Panc1 (cell line): ENCODE measurements around the gene GPR162. TPM values are rescaled to one million over a fixed set of nuclear protein-coding genes. Genes with fewer than 3 reads are reported as not detected.

Experiments used
- ATAC-seq: fragments of 200-7000 bp; cut with Tn5 transposase; 2 replicates; pipeline ENCODE4 v1.9.1; 2020; ENCODE audit warnings: mild to moderate bottlenecking, moderate library complexity
- BruUV-seq: library from RNA; stranded (reverse); fragments of 400-500 nt; replicated peaks from 2 replicates; lab custom pipeline; 2021; lab: Mats Ljungman, UMichigan
- CTCF ChIA-PET: fragments of 300-600 bp; sonication (Branson Sonifier 250); formaldehyde crosslinking; loops from one replicate; lab custom pipeline; 2022; ENCODE audit warnings: antibody characterized with exemption; lab: Charles Lee
- POLR2A ChIA-PET: fragments of 300-600 bp; sonication (Branson Sonifier 250); formaldehyde crosslinking; loops from one replicate; lab custom pipeline; 2022; ENCODE audit warnings: antibody characterized with exemption; lab: Charles Lee
- DNase-seq: peaks from one replicate; pipeline ENCODE4 v3.0.0-alpha.2; 2010; ENCODE audit warnings: low read depth, low spot score
- H3K27ac ChIP-seq: 2 replicates; pipeline ENCODE4 v1.5.1; 2011; ENCODE audit warnings: mild to moderate bottlenecking, low read length, inconsistent platforms
- H3K27me3 ChIP-seq: fragments of 200-500 bp; sonication (Bioruptor generic); 2 replicates; pipeline ENCODE4 v1.6.0; 2014; ENCODE audit warnings: low read length, inconsistent platforms; ENCODE audit not compliant: control insufficient read depth, insufficient read depth
- H3K36me3 ChIP-seq: fragments of 200-500 bp; sonication (Bioruptor generic); 2 replicates; pipeline ENCODE4 v1.5.1; 2014; ENCODE audit warnings: inconsistent platforms, mild to moderate bottlenecking, low read length, moderate library complexity; ENCODE audit not compliant: control insufficient read depth, insufficient read depth
- H3K4me1 ChIP-seq: 2 replicates; pipeline ENCODE4 v1.5.1; 2011; ENCODE audit warnings: inconsistent platforms, mild to moderate bottlenecking, low read length, moderate library complexity; ENCODE audit not compliant: control insufficient read depth, insufficient read depth
- H3K4me3 ChIP-seq, 2 experiments: 2 replicates each; pipeline ENCODE4 v1.5.1; 2011 to 2012; ENCODE audit warnings: low read depth in 2 of 2, low read length in 2 of 2, mild to moderate bottlenecking in 2 of 2, inconsistent platforms in 1 of 2, moderate library complexity in 1 of 2
- H3K9me3 ChIP-seq: fragments of 200-500 bp; sonication (Bioruptor generic); 2 replicates; pipeline ENCODE4 v1.5.1; 2014; ENCODE audit warnings: low read depth, mild to moderate bottlenecking, inconsistent platforms, low read length, moderate library complexity; ENCODE audit not compliant: control insufficient read depth, insufficient read depth
- CTCF ChIP-seq: fragments of 450-650 bp; IDR thresholded peaks from 2 replicates; pipeline ENCODE4 v1.5.1; 2017; ENCODE audit warnings: mild to moderate bottlenecking
- POLR2AphosphoS5 ChIP-seq: IDR thresholded peaks from 2 replicates; pipeline ENCODE4 v1.6.1; 2012; ENCODE audit warnings: mild to moderate bottlenecking, low read depth, low read length, moderate library complexity
- SIN3A ChIP-seq: IDR thresholded peaks from 2 replicates; pipeline ENCODE4 v1.6.1; 2012; ENCODE audit warnings: low read depth, mild to moderate bottlenecking, low read length, moderate library complexity, borderline replicate concordance; ENCODE audit not compliant: insufficient read depth
- TCF7L2 ChIP-seq: IDR thresholded peaks from 2 replicates; pipeline ENCODE4 v1.6.1; 2011; ENCODE audit warnings: mild to moderate bottlenecking, low read depth, low read length, inconsistent platforms
- in situ Hi-C: cut with HindIII; loops from 2 replicates; pipeline ENCODE4 v1.10.0; 2016; ENCODE audit warnings: low sequenced_read_pairs, low pct_unique_long_range_greater_than_20kb
- intact Hi-C: fragments of 100-400 bp; cut with micrococcal nuclease; formaldehyde crosslinking; loops from one replicate; pipeline ENCODE4 v1.10.0; 2022; ENCODE audit not compliant: unreplicated experiment
- total RNA-seq: library from RNA; stranded (reverse); gene quantifications from one replicate; pipeline ENCODE4 v1.2.1, GENCODE V29; 2021; ENCODE audit not compliant: unreplicated experiment
- TF ChIP-seq, protein P1 (sequence below), 2 experiments: IDR thresholded peaks; 2 replicates each; pipeline ENCODE4 v1.6.1; 2011 to 2012; ENCODE audit warnings: low read depth in 2 of 2, control low read depth in 1 of 2, low read length in 1 of 2, mild to moderate bottlenecking in 1 of 2, moderate library complexity in 1 of 2; ENCODE audit not compliant: insufficient read depth in 1 of 2

The GPR162 gene
- total RNA-seq, 1 experiment from 2014 or later = 1.3 TPM

DNA sequence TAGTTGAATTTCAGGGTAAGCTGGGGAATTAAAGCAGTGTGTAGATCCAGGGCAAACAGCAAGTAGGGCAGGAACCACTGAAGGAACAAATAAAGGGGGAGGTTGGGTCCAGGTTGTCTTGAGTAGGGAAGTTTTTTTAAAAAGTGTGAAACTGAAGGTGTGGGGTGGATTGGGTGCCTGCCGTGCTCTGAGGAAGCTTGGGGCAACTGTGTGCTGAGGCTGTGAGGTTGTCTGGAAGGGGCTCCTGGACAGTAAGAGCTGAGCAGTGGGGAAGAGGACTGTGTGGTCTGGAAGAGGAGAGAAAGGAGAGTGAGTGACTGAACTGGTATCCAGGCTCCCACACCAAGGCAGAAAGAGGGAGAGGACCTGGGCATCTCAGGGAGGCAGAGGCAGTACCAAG is 10.9 kb upstream of the GPR162 start:
- Histone ChIP-seq H3K4me1 (no peaks in the 10 kb centered on the region), H3K27me3 (no peaks in the 10 kb centered on the region), H3K27ac (no peak overlapping the region), H3K4me3 (no peak overlapping the region), H3K9me3 (no peaks in the 10 kb centered on the region), H3K36me3 (no peaks in the 10 kb centered on the region)
- no TSS peak for BruUV-seq
- intact Hi-C loops (no loop called here), in situ Hi-C loops (no loop called here)
- ATAC-seq = no peak
- no peak for TF ChIP-seq POLR2AphosphoS5
- TF ChIP-seq, protein P1, sequence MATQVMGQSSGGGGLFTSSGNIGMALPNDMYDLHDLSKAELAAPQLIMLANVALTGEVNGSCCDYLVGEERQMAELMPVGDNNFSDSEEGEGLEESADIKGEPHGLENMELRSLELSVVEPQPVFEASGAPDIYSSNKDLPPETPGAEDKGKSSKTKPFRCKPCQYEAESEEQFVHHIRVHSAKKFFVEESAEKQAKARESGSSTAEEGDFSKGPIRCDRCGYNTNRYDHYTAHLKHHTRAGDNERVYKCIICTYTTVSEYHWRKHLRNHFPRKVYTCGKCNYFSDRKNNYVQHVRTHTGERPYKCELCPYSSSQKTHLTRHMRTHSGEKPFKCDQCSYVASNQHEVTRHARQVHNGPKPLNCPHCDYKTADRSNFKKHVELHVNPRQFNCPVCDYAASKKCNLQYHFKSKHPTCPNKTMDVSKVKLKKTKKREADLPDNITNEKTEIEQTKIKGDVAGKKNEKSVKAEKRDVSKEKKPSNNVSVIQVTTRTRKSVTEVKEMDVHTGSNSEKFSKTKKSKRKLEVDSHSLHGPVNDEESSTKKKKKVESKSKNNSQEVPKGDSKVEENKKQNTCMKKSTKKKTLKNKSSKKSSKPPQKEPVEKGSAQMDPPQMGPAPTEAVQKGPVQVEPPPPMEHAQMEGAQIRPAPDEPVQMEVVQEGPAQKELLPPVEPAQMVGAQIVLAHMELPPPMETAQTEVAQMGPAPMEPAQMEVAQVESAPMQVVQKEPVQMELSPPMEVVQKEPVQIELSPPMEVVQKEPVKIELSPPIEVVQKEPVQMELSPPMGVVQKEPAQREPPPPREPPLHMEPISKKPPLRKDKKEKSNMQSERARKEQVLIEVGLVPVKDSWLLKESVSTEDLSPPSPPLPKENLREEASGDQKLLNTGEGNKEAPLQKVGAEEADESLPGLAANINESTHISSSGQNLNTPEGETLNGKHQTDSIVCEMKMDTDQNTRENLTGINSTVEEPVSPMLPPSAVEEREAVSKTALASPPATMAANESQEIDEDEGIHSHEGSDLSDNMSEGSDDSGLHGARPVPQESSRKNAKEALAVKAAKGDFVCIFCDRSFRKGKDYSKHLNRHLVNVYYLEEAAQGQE (IDR thresholded peaks at IDR 0.05; ENCODE audit: insufficient read depth in 1 of 2, low read depth in 2 of 2, low read length in 1 of 2) = no peak
- no peak for TF ChIP-seq TCF7L2
- no peak for TF ChIP-seq SIN3A
- no peak for TF ChIP-seq CTCF
- no peak for DNase-seq
- POLR2A ChIA-PET = interaction anchor here (0.7 kb wide), 1 partner anchor 205 kb away, joined by 14 read pairs; no protein-coding TSS in a partner anchor
- CTCF ChIA-PET = no interaction called here

DNA sequence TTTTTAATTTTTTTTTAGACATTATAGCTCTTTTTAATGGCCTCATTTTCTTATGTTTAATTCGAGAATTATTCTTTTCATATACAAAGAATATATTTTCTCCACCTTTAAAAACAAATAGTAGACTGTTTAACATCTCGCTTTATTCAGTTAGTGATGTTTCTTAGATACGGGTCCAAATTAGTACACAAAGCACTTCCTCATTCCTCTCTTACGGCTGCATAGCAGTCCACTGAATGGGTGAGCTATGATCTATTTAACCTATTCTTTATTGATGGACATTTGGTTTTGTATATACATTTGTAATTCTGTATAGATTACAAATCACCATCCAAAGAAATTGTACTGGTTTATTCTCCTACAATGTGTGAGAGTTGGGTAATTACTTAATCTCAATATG is 8.3 kb upstream of the GPR162 start:
- intact Hi-C loops = no loop called here
- in situ Hi-C loops = no loop called here
- CTCF ChIA-PET = interaction anchor here (0.5 kb wide), 1 partner anchor 72 kb away, joined by 3 read pairs; no protein-coding TSS in a partner anchor
- Histone ChIP-seq H3K4me3 (no peak overlapping the region), H3K36me3 (no peaks in the 10 kb centered on the region), H3K27ac (no peak overlapping the region), H3K9me3 (no peaks in the 10 kb centered on the region), H3K4me1 (no peaks in the 10 kb centered on the region), H3K27me3 (no peaks in the 10 kb centered on the region)
- TF ChIP-seq TCF7L2 (no peak), POLR2AphosphoS5 (no peak), SIN3A (no peak)
- TF ChIP-seq, protein P1 (IDR thresholded peaks at IDR 0.05; ENCODE audit: insufficient read depth in 1 of 2, low read depth in 2 of 2, low read length in 1 of 2) = no peak
- POLR2A ChIA-PET = interaction anchor here (0.7 kb wide), 1 partner anchor 1401 kb away, joined by 5 read pairs; no protein-coding TSS in a partner anchor
- no peak for ATAC-seq
- DNase-seq = no peak
- no TSS peak for BruUV-seq
